ENCODE measurements around the gene SS18L1.

The SS18L1 gene

GRCh38 chr20:62151835-62152364 lies 8.3 kb downstream of the SS18L1 start:
- in situ Hi-C loops (cut with MboI; ENCODE audit: low sequenced_read_pairs) = no loop called here

DNA sequence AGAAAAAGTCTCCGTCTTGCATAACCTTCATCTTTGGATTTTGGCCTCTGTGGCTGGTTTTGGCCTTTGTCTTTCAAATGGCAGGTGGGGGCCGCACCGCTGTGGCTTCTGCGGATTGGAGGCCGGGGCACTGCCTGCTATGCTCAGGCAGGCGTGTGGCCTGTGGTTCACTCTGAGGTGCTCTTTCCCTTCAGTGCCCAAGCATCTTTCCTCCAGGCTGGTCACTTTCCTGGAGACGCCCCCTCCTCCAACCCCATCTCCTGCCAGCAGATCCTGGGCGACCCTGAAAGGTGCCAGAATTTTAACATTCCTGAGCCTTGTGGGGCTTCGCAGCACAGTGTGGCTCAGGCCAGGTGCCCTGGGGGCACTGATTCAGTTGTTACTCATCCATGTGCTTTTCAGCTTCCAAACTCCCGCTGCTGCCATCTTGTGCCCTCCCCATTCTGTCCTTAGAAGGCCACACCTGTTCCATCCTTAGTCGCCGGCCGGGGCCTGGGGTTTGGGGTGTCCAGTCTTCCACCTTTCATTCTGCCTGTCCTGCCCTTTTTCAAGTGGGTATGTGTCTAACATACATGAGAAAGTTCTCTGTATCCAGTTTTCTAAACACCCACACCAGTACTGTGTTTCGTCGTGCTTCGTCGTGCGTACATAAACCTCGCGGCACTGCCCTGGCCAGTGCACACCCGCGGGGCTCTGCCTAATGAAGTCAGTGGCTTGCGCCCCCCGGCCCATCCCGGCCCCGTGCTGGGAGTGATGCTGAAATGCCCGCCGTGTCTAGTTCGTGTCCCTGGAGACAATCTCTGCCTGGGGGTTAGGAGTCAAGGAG lies 12.1 kb downstream of the SS18L1 start:
- in situ Hi-C loops (cut with MboI; ENCODE audit: low sequenced_read_pairs) = no loop called here

DNA sequence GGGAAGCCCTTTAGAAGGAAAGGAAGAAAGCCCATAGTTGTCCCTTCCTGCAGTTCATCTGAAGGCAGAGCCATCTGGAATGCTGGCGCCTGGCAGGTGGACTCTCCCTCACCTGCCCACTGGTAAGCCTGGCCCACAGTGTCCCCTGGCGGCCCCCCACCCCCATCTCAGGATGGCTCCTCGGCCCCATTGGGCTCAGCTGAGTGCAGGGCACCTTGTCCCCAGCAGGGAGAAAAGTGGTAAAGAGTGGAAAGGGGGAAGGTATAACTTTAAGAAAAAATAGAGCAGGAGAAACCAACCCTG lies 12.6 kb downstream of the SS18L1 start:
- in situ Hi-C loops (cut with MboI; ENCODE audit: low sequenced_read_pairs) = no loop called here

DNA sequence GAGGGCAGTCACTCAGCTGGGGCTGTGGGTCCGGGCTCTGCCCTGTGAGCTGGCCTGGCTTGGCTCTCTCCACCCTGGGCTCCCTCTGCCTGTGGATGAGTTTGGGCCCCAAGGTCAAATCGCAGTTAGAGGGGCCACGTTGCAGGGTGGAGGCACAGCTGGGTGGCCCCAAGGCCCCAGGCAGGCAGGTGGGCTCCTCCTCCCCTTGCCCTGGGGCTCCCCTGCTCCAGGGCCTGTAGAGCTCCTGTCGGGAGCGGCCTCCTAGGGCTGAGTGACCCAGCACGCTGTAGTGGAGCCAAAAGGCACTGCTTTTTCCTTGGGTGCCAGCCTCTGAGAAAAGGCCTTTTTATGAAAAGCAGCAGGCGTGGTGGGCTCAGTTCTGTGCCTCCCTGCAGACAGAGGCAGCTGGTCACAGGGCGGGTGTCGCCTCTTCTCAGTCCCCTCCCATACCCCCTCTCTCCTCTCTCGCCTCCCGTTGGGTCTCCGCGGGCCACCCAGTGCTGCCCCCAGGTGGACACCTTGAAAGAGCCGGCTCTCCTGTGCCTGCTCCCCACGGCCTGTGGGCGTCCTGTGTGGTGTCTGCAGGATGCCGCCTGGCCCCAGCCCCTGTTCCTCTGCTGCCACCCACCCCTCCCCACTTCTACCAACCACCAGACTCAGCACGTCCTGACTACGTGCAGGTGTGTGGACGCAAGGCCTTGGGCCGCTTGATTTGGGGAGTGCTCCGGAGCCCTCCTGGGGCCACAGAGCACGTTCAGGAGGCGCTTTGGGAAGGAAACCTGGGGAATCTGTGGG lies 13.2 kb downstream of the SS18L1 start:
- in situ Hi-C loops (cut with MboI; ENCODE audit: low sequenced_read_pairs) = no loop called here

DNA sequence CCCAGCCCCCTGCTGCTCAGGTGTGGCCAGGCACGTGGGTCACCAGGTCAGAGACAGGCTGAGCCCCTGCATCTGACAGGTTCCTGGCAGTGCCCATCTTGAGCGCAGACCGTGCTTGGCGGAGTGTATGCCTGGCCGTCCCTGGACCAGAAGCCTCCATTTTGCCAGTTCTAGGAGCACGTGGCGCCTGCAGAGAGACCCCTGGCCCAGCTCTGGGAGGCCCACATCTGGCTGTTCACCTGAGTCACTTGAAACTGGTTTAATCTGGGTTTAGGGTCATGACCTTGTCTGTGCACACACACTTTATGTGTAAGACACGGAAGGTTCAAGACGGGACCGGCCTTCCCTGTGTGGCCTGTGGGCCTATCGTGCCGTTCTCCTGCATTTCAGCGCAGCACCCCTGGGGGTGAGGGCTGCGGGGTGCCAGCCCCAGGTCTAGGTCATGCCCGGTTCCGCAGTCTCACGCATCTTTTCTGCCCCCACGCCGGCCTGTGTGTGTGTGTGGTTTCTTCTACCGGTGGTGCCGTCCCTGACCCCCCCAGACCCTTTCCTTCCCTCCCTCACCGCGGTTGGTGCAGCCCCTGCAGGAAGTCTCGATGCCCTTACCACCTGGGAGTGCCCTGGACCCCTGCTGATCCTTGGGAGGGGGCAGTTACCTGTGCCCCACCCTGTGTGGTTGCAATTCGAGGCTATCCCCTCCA lies 14.0 kb downstream of the SS18L1 start:
- in situ Hi-C loops (cut with MboI; ENCODE audit: low sequenced_read_pairs) = no loop called here

GRCh38 chr20:62158088-62158400 lies 14.5 kb downstream of the SS18L1 start:
- in situ Hi-C loops (cut with MboI; ENCODE audit: low sequenced_read_pairs) = no loop called here

DNA sequence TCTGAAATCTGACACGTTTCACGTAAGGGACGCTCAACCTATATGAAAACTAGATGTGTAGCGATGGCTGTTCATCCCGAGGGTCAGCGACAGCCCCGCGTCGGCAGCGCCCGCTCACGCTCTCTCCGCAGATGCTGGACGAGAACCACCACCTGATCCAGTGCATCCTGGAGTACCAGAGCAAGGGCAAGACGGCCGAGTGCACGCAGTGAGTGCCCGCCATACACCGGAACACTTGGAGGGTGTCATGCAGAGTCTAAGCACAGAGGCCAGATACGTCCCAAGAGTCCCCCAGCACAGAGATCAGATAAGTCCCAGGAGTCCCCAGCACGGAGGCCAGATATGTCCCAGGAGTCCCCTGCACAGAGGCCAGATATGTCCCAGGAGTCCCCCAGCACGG lies 15.0 kb downstream of the SS18L1 start:
- in situ Hi-C loops (cut with MboI; ENCODE audit: low sequenced_read_pairs) = no loop called here

DNA sequence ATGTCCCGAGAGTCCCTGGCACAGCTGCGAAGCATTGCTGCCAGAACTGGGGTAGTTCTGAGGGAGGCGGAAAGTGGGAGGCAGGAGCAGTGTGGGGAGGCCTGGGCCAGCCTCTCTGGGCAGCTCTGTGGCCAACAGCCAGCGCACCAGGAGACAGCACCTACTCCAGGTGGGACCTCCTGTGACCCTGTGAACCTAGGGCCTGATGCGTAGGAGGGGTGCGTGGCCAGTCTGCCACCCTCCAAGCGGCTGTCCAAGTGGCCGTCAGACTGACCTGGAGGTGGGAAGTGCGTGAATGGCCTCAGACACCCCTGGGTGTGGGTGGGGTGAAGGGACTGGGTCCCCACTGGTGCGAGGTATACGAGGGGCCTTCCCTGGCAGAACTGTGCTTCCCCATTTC lies 15.5 kb downstream of the SS18L1 start:
- in situ Hi-C loops (cut with MboI; ENCODE audit: low sequenced_read_pairs) = no loop called here

DNA sequence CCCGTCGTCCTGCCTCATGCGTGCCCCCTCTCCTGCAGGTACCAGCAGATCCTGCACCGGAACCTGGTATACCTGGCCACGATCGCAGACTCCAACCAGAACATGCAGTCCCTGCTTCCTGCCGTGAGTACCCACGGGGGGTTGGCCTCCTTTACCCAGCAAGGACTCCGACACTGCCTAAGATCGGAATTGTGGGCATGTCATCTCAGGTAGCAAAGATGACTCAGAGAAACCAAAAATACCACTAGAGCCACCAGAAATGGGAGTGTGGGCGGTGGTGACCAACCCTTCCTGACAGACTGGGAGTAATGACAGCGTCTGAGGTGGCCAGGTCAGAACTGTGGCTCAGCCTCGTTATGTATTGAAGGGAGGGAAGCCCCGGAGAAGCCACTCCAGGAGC lies 16.3 kb downstream of the SS18L1 start:
- in situ Hi-C loops (cut with MboI; ENCODE audit: low sequenced_read_pairs) = no loop called here

- in situ Hi-C loops (cut with MboI; ENCODE audit: low sequenced_read_pairs) = no loop called here
These were observed 16.7 kb downstream of the SS18L1 start for GRCh38 chr20:62160253-62160652.

- in situ Hi-C loops (cut with MboI; ENCODE audit: low sequenced_read_pairs) = no loop called here
These were observed 17.3 kb downstream of the SS18L1 start for GRCh38 chr20:62160876-62161275.

DNA sequence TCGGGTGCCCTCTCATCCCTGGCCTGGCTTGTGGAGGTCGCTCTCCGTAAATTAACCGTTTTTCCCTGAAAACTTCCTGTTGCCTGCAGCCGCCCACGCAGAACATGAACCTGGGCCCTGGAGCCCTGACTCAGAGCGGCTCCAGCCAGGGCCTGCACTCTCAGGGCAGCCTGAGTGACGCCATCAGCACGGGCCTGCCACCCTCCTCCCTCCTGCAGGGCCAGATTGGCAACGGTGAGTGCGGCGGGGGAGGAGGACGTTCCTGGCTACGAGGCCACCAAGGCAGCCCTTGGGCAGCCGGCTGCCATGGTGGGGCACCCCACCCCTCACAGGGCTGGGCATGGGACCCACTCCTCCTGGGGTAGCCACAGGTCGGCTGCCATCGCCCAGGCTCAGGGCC lies 17.8 kb downstream of the SS18L1 start:
- in situ Hi-C loops (cut with MboI; ENCODE audit: low sequenced_read_pairs) = no loop called here

GRCh38 chr20:62162765-62163484 lies 19.4 kb downstream of the SS18L1 start:
- in situ Hi-C loops (cut with MboI; ENCODE audit: low sequenced_read_pairs) = no loop called here

GRCh38 chr20:62163485-62163865 lies 19.9 kb downstream of the SS18L1 start:
- in situ Hi-C loops (cut with MboI; ENCODE audit: low sequenced_read_pairs) = no loop called here

GRCh38 chr20:62163986-62164762 lies 20.6 kb downstream of the SS18L1 start:
- in situ Hi-C loops (cut with MboI; ENCODE audit: low sequenced_read_pairs) = no loop called here

DNA sequence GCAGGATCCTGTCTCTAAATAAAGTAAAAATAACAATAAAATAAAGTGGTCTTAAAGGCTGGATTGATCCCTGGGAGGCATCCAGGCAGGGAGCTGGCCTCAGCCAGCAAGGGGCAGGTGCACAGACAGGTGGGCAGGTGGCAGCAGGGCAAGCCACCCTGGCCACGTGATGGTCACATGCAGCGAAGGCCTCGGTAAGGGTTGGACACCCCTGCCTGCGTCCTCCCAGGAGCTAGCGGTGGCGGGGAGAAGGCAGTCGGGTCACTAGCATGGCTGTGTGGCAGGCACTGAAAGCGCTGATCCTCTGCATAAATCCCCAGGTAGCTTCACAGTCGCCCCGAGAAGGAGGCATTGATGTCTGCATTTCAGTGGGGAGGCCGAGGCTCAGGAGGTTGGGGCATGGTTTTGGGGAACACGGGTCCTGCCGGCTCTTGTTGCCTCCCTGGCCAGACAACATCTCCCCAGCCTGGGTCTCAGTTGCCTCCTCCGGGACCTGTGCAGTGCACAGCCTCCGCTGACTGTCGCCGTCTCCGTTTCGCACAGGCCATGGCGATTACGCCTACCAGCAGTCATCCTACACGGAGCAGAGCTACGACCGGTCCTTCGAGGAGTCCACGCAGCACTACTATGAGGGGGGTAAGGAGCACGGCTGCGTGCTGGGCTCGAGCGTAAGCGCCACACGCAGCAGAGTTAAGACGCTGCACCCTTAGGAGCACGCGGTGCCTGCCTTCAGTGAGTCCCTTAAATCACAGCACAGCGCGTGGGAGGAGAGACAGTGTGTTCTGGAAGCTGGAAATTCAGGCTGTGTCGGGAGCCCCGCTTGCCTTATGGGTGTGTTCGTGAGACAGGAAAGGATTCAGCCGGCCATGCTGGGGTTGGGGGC lies 21.6 kb downstream of the SS18L1 start:
- in situ Hi-C loops (cut with MboI; ENCODE audit: low sequenced_read_pairs) = no loop called here

DNA sequence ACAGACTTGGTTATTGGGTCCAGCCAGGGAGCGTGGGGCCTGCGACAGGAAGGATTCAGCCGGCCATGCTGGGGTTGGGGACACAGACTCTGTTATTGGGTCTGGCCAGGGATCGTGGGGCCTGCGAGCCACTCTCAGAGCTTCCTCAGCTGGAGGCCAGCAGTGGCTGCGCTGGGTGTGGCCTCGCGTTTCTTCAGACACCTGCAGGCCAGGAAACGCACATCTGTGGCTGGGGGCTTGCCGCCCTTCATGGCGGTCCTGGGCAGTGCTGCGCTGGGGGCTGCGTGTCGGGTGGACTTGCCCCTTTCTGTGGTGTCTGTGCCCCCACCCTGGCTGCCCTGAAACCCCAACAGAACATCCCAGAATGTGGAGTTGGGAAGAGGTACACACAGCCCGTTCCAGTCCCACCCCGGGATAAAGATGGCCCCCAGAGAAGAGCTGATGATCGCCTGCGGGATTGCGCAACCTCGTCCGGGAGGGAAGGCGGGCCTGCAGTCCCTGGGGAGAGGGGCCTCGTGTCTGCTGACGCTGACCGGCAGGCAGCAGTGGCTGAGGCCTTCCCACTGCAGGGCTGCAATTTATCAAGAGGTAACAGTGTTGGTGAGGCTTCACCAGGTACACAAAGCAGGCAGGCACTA lies 22.3 kb downstream of the SS18L1 start:
- in situ Hi-C loops (cut with MboI; ENCODE audit: low sequenced_read_pairs) = no loop called here

DNA sequence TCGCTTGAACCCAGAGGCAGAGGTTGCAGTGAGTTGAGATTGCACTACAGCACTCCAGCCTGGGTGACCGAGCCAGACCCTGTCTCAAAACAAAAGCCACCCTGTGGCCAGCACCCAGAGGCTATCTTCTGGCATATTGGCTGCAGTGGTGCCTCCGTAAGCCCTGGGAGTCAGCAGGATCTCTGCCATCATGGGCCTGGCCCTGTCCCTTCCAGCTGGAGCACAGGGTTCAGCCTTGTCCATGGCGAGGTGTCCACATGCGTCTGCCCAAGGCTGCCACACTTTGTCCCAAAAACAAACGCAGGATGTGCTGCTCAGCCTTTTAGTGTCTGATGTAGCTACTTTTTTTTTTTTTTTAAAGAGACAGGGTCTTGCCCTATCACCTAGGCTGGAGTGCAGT lies 23.9 kb downstream of the SS18L1 start:
- in situ Hi-C loops (cut with MboI; ENCODE audit: low sequenced_read_pairs) = no loop called here

DNA sequence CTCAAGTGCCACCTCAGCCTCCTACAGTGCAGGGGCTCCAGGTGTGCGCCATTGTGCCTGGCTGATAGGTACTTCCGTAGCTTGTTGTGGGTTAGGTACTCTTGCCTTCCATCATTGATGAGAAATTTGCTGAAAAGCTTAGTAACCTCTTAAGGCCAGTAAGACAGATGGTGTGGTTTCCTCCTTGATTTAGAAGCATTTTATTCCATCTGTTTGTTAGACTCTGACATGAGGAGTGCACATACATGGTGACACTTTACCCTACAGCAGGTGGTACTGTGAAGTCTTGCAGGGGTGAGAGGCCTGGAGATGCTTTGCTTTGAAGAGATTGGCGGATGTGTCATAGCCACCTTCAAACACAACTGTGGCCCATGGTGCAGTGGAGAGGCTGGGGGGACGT lies 24.5 kb downstream of the SS18L1 start:
- in situ Hi-C loops (cut with MboI; ENCODE audit: low sequenced_read_pairs) = no loop called here

Data from HL-60/S4 (cell line).